Measurements from ENCODE around the gene TRIM13.

The TRIM13 gene

GRCh38 chr13:49993666-49994065 lies 3.2 kb upstream of the TRIM13 start:
- CTCF ChIA-PET, result no interaction called here

GRCh38 chr13:49995625-49996101 lies 1.2 kb upstream of the TRIM13 start:
- POLR2A ChIA-PET, result interaction anchor here (2.0 to 2.2 kb wide), 2 partner anchors 59 to 86 kb away, joined by 4 to 20 read pairs; partner anchors contain the start of gene SPRYD7
- TF ChIP-seq SP1 (IDR thresholded peaks at IDR 0.05), result no peak
- TF ChIP-seq NFRKB (IDR thresholded peaks at IDR 0.05), result no peak
- no peak for TF ChIP-seq FOXM1 (IDR thresholded peaks at IDR 0.05; ENCODE audit: borderline replicate concordance)
- TF ChIP-seq ZNF384 (IDR thresholded peaks at IDR 0.05), result no peak
- no peak for TF ChIP-seq ARNT (IDR thresholded peaks at IDR 0.05)
- TF ChIP-seq LEF1 (IDR thresholded peaks at IDR 0.05; ENCODE audit: borderline replicate concordance), result no peak
- TF ChIP-seq PKNOX1 (IDR thresholded peaks at IDR 0.05), result no peak
- no peak for TF ChIP-seq L3MBTL2 (conservative IDR thresholded peaks at IDR 0.05)
- no peak for TF ChIP-seq FOXK2 (IDR thresholded peaks at IDR 0.05)
- TF ChIP-seq FOXA1 (IDR thresholded peaks at IDR 0.05), result no peak
- no peak for TF ChIP-seq TARDBP (IDR thresholded peaks at IDR 0.05)
- no peak for TF ChIP-seq HDGF (IDR thresholded peaks at IDR 0.05; ENCODE audit: borderline replicate concordance)
- no peak for TF ChIP-seq ELF4 (IDR thresholded peaks at IDR 0.05)
- no peak for TF ChIP-seq CTBP1 (IDR thresholded peaks at IDR 0.05; ENCODE audit: borderline replicate concordance)
- TF ChIP-seq SUZ12 (IDR thresholded peaks at IDR 0.05), result no peak
- no peak for TF ChIP-seq BHLHE40 (IDR thresholded peaks at IDR 0.05; ENCODE audit: borderline replicate concordance)
- CTCF ChIA-PET, result no interaction called here
- no peak for DNase-seq (ENCODE audit: extremely low spot score)

More at GRCh38 chr13:49993666-49994065, 3.2 kb upstream of the TRIM13 start:
- POLR2A ChIA-PET, result no interaction called here
- no peak for DNase-seq (ENCODE audit: extremely low spot score)
- no peak for TF ChIP-seq L3MBTL2 (conservative IDR thresholded peaks at IDR 0.05)
- no peak for TF ChIP-seq NFRKB (IDR thresholded peaks at IDR 0.05)
- no peak for TF ChIP-seq FOXA1 (IDR thresholded peaks at IDR 0.05)
- TF ChIP-seq LEF1 (IDR thresholded peaks at IDR 0.05; ENCODE audit: borderline replicate concordance), result no peak
- no peak for TF ChIP-seq TARDBP (IDR thresholded peaks at IDR 0.05)
- TF ChIP-seq SUZ12 (IDR thresholded peaks at IDR 0.05), result no peak
- TF ChIP-seq BHLHE40 (IDR thresholded peaks at IDR 0.05; ENCODE audit: borderline replicate concordance), result no peak
- no peak for TF ChIP-seq PKNOX1 (IDR thresholded peaks at IDR 0.05)
- TF ChIP-seq HDGF (IDR thresholded peaks at IDR 0.05; ENCODE audit: borderline replicate concordance), result no peak
- no peak for TF ChIP-seq ARNT (IDR thresholded peaks at IDR 0.05)
- no peak for TF ChIP-seq FOXM1 (IDR thresholded peaks at IDR 0.05; ENCODE audit: borderline replicate concordance)
- TF ChIP-seq ZNF384 (IDR thresholded peaks at IDR 0.05), result no peak
- no peak for TF ChIP-seq FOXK2 (IDR thresholded peaks at IDR 0.05)
- TF ChIP-seq CTBP1 (IDR thresholded peaks at IDR 0.05; ENCODE audit: borderline replicate concordance), result no peak
- TF ChIP-seq SP1 (IDR thresholded peaks at IDR 0.05), result no peak

DNA sequence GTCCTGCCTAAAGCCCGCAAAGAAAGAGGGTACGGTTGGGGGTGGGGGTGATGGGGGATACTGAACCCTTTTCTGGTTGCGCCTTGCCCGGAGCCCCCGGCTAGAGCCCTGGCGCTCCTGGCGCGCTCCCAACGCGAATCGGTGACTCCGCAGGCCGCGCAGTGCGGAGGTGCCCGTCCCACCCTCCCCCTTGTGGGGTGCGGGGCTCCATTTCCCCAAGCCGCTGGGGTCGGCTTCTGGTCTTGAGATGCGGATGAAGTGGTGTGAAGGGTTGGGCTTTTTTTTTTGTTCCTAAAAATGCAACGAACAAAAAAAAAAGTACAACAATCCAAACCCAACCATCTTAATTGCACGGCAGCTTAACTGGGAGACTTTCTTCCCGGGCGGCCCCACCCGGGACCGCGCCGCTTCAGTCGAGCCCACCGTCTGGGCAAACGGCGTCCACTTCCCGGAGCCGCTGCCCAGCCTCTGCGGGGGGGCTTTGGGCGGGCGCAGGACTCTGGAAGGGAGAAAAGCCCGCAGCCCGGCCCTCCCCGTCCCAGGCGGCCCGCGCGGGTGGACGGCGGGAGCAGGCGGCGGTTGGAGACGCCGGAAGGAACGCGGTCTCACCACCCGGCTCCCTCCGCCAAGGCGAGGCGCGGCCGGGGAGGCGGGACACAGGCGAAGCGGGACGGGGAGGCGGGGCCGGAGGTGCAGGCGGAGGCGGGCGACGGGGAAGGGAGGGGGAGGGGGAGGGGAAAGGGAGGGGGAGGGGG lies 504 bp upstream of the TRIM13 start:
- peak; percentile 92 for DNase-seq (ENCODE audit: extremely low spot score)
- ChIA-PET POLR2A (interaction anchor here (0.7 to 2.2 kb wide), 12 partner anchors 12 to 547 kb away, joined by 3 to 20 read pairs (median 4); partner anchors contain the start of gene SPRYD7), CTCF (interaction anchor here (0.8 to 1.3 kb wide), 3 partner anchors 22 to 916 kb away, joined by 3 to 8 read pairs (median 3); no protein-coding TSS in a partner anchor)
- no peak for TF ChIP-seq ZNF384 (IDR thresholded peaks at IDR 0.05)
- TF ChIP-seq L3MBTL2 (conservative IDR thresholded peaks at IDR 0.05), result no peak; the same call in 1 of the 2 replicates
- TF ChIP-seq SUZ12 (IDR thresholded peaks at IDR 0.05), result no peak
- TF ChIP-seq BHLHE40 (IDR thresholded peaks at IDR 0.05; ENCODE audit: borderline replicate concordance), result no peak
- no peak for TF ChIP-seq FOXM1 (IDR thresholded peaks at IDR 0.05; ENCODE audit: borderline replicate concordance)
- no peak for TF ChIP-seq SP1 (IDR thresholded peaks at IDR 0.05)
- TF ChIP-seq TARDBP (IDR thresholded peaks at IDR 0.05), result no peak

GRCh38 chr13:49997955-49998354 lies 1.1 kb downstream of the TRIM13 start:
- ChIA-PET CTCF (interaction anchor here (0.6 to 1.3 kb wide), 6 partner anchors 18 to 914 kb away, joined by 3 to 8 read pairs (median 3); no protein-coding TSS in a partner anchor), POLR2A (interaction anchor here (0.8 to 2.2 kb wide), 12 partner anchors 9 to 546 kb away, joined by 3 to 20 read pairs (median 4); partner anchors contain the start of gene SPRYD7)
- DNase-seq (ENCODE audit: extremely low spot score), result no peak
- TF ChIP-seq NFRKB (IDR thresholded peaks at IDR 0.05) (no peak), HDGF (IDR thresholded peaks at IDR 0.05; ENCODE audit: borderline replicate concordance) (no peak), ZNF384 (IDR thresholded peaks at IDR 0.05) (no peak), LEF1 (IDR thresholded peaks at IDR 0.05; ENCODE audit: borderline replicate concordance) (no peak), BHLHE40 (IDR thresholded peaks at IDR 0.05; ENCODE audit: borderline replicate concordance) (no peak), FOXK2 (IDR thresholded peaks at IDR 0.05) (no peak), FOXM1 (IDR thresholded peaks at IDR 0.05; ENCODE audit: borderline replicate concordance) (no peak), L3MBTL2 (conservative IDR thresholded peaks at IDR 0.05) (no peak), TARDBP (IDR thresholded peaks at IDR 0.05) (no peak), SUZ12 (IDR thresholded peaks at IDR 0.05) (no peak), FOXA1 (IDR thresholded peaks at IDR 0.05) (no peak), SP1 (IDR thresholded peaks at IDR 0.05) (no peak), ELF4 (IDR thresholded peaks at IDR 0.05) (no peak), PKNOX1 (IDR thresholded peaks at IDR 0.05) (no peak), CTBP1 (IDR thresholded peaks at IDR 0.05; ENCODE audit: borderline replicate concordance) (no peak)

All from HEK293T (cell line).